ENCODE data around the gene PRELID1. TPM values are rescaled to one million over a fixed set of nuclear protein-coding genes. Genes with fewer than 3 reads are reported as not detected.

PRELID1 gene
- total RNA-seq, 1 donor, result 82.2 TPM

GRCh38 chr5:177276886-177277285 lies 26.7 kb upstream of the PRELID1 start:
- H3K36me3 ChIP-seq (ENCODE audit: insufficient read depth, low read length), result peaks cover 71% of the 10 kb centered on the region
- no peak overlapping the region for H2AFZ ChIP-seq (ENCODE audit: low read length)
- H3K79me2 ChIP-seq (ENCODE audit: insufficient read depth, low read length), result peaks cover 5% of the 10 kb centered on the region
- no peaks in the 10 kb centered on the region for H4K20me1 ChIP-seq (ENCODE audit: insufficient read depth, low read length)
- TF ChIP-seq CTCF (IDR thresholded peaks at IDR 0.05; ENCODE audit: extremely low read depth, low read depth, low read length), result no peak
- H3K9me3 ChIP-seq (ENCODE audit: low read depth, low read length), result no peaks in the 10 kb centered on the region
- no peak overlapping the region for H3K27ac ChIP-seq (ENCODE audit: low read depth, low read length)
- no peaks in the 10 kb centered on the region for H3K4me1 ChIP-seq (ENCODE audit: insufficient read depth, low read length)
- no peaks in the 10 kb centered on the region for H3K27me3 ChIP-seq (ENCODE audit: insufficient read depth, low read length)
- H3K4me3 ChIP-seq (ENCODE audit: insufficient read depth, low read length), result no peak overlapping the region
- no peak for DNase-seq (ENCODE audit: insufficient read length, low spot score, missing footprints)
- no peak overlapping the region for H3K4me2 ChIP-seq (ENCODE audit: insufficient read depth, low read length)

- H3K27me3 ChIP-seq (ENCODE audit: insufficient read depth, low read length), result no peaks in the 10 kb centered on the region
- H2AFZ ChIP-seq (ENCODE audit: low read length), result no peak overlapping the region
- peaks cover 65% of the 10 kb centered on the region for H3K36me3 ChIP-seq (ENCODE audit: insufficient read depth, low read length)
- no peak for TF ChIP-seq CTCF (IDR thresholded peaks at IDR 0.05; ENCODE audit: extremely low read depth, low read depth, low read length)
- no peak overlapping the region for H3K27ac ChIP-seq (ENCODE audit: low read depth, low read length)
- DNase-seq (ENCODE audit: insufficient read length, low spot score, missing footprints), result no peak
- H3K4me2 ChIP-seq (ENCODE audit: insufficient read depth, low read length), result no peak overlapping the region
- H3K79me2 ChIP-seq (ENCODE audit: insufficient read depth, low read length), result no peaks in the 10 kb centered on the region
- H3K4me1 ChIP-seq (ENCODE audit: insufficient read depth, low read length), result no peaks in the 10 kb centered on the region
- no peaks in the 10 kb centered on the region for H4K20me1 ChIP-seq (ENCODE audit: insufficient read depth, low read length)
- no peak overlapping the region for H3K4me3 ChIP-seq (ENCODE audit: insufficient read depth, low read length)
- no peaks in the 10 kb centered on the region for H3K9me3 ChIP-seq (ENCODE audit: low read depth, low read length)
These were observed 15.4 kb upstream of the PRELID1 start for GRCh38 chr5:177288191-177288590.

- H3K36me3 ChIP-seq (ENCODE audit: insufficient read depth, low read length), result peaks cover 78% of the 10 kb centered on the region
- no peak overlapping the region for H2AFZ ChIP-seq (ENCODE audit: low read length)
- H3K4me1 ChIP-seq (ENCODE audit: insufficient read depth, low read length), result no peaks in the 10 kb centered on the region
- H4K20me1 ChIP-seq (ENCODE audit: insufficient read depth, low read length), result peaks cover 2% of the 10 kb centered on the region
- no peak overlapping the region for H3K4me2 ChIP-seq (ENCODE audit: insufficient read depth, low read length)
- TF ChIP-seq CTCF (IDR thresholded peaks at IDR 0.05; ENCODE audit: extremely low read depth, low read depth, low read length), result no peak
- H3K4me3 ChIP-seq (ENCODE audit: insufficient read depth, low read length), result no peak overlapping the region
- H3K79me2 ChIP-seq (ENCODE audit: insufficient read depth, low read length), result no peaks in the 10 kb centered on the region
- H3K27me3 ChIP-seq (ENCODE audit: insufficient read depth, low read length), result no peaks in the 10 kb centered on the region
- no peak overlapping the region for H3K27ac ChIP-seq (ENCODE audit: low read depth, low read length)
- H3K9me3 ChIP-seq (ENCODE audit: low read depth, low read length), result no peaks in the 10 kb centered on the region
- DNase-seq (ENCODE audit: insufficient read length, low spot score, missing footprints), result no peak
These were observed 12.6 kb upstream of the PRELID1 start for GRCh38 chr5:177290816-177291596.

GRCh38 chr5:177291735-177292134 lies 11.9 kb upstream of the PRELID1 start:
- no peak for TF ChIP-seq CTCF (IDR thresholded peaks at IDR 0.05; ENCODE audit: extremely low read depth, low read depth, low read length)
- Histone ChIP-seq H3K36me3 (ENCODE audit: insufficient read depth, low read length) (peaks cover 77% of the 10 kb centered on the region), H3K27ac (ENCODE audit: low read depth, low read length) (no peak overlapping the region), H3K4me2 (ENCODE audit: insufficient read depth, low read length) (no peak overlapping the region), H3K4me3 (ENCODE audit: insufficient read depth, low read length) (no peak overlapping the region), H3K79me2 (ENCODE audit: insufficient read depth, low read length) (no peaks in the 10 kb centered on the region), H2AFZ (ENCODE audit: low read length) (no peak overlapping the region), H4K20me1 (ENCODE audit: insufficient read depth, low read length) (peaks cover 2% of the 10 kb centered on the region), H3K4me1 (ENCODE audit: insufficient read depth, low read length) (no peaks in the 10 kb centered on the region), H3K27me3 (ENCODE audit: insufficient read depth, low read length) (no peaks in the 10 kb centered on the region), H3K9me3 (ENCODE audit: low read depth, low read length) (no peaks in the 10 kb centered on the region)
- no peak for DNase-seq (ENCODE audit: insufficient read length, low spot score, missing footprints)
